Chondrocyte (in vitro differentiated cells): ENCODE data around the gene KCTD1. TPM values are rescaled to one million over a fixed set of nuclear protein-coding genes. Genes with fewer than 3 reads are reported as not detected.

Experiments used
- DNase-seq: peaks from one replicate; pipeline ENCODE4 v3.0.0; 2021; ENCODE audit warnings: mixed read lengths, low spot score
- H3K27ac Mint-ChIP-seq: one replicate; pipeline ENCODE4 v1.8.0; 2021; ENCODE audit warnings: mild to moderate bottlenecking, moderate library complexity, mixed read lengths; ENCODE audit not compliant: unreplicated experiment
- H3K27me3 Mint-ChIP-seq: 2 replicates; pipeline ENCODE4 v1.8.0; 2021; ENCODE audit warnings: low read depth, mixed read lengths
- H3K36me3 Mint-ChIP-seq: 2 replicates; pipeline ENCODE4 v1.8.0; 2021; ENCODE audit warnings: low read depth, mixed read lengths
- H3K4me1 Mint-ChIP-seq: 2 replicates; pipeline ENCODE4 v1.8.0; 2021; ENCODE audit warnings: low read depth, mild to moderate bottlenecking, mixed read lengths
- H3K4me3 Mint-ChIP-seq: one replicate; pipeline ENCODE4 v1.8.0; 2021; ENCODE audit warnings: mild to moderate bottlenecking, moderate library complexity, mixed read lengths; ENCODE audit not compliant: unreplicated experiment
- H3K9me3 Mint-ChIP-seq: 2 replicates; pipeline ENCODE4 v1.8.0; 2021; ENCODE audit warnings: low read depth, mixed read lengths
- CTCF ChIP-seq: fragments of 200-600 bp; sonication (generic); IDR thresholded peaks from 2 replicates; pipeline ENCODE4 v1.5.0; 2021; ENCODE audit warnings: antibody characterized with exemption, mild to moderate bottlenecking, moderate library complexity
- total RNA-seq: library from RNA; stranded (reverse); gene quantifications from 3 replicates; pipeline ENCODE4 v1.2.1, GENCODE V29; 2021

The KCTD1 gene
- total RNA-seq, 1 donor from 2014 or later = 18.1 TPM

DNA sequence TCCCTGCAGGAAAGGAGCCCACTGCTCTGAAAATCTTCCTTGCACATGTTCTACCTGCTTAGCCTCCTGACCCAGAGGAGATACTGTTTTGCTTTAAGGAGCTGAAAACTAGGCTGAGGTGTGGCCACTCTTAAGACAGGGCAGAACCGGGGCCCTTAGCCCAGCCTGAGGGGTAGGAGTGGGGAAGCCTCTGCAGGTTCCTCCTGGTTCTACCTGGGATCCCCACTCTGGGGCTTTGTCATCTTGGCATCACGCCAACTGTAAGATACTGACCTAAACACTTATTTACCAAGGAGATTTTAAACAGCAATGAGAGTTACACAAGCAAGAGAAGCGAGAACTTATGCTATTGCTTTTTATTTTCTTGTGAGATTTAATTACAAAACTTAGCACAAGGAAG lies 86.9 kb downstream of the KCTD1 start:
- no peak for DNase-seq
- Mint-ChIP-seq H3K4me3 (no peak overlapping the region), H3K9me3 (no peaks in the 10 kb centered on the region), H3K27me3 (no peaks in the 10 kb centered on the region), H3K27ac (no peak overlapping the region), H3K4me1 (peaks cover 13% of the 10 kb centered on the region), H3K36me3 (peaks cover 16% of the 10 kb centered on the region)
- no peak for TF ChIP-seq CTCF

- DNase-seq = no peak
- H3K27me3 Mint-ChIP-seq = no peaks in the 10 kb centered on the region
- no peaks in the 10 kb centered on the region for H3K9me3 Mint-ChIP-seq
- TF ChIP-seq CTCF = no peak
- H3K27ac Mint-ChIP-seq = no peak overlapping the region
- peaks cover 13% of the 10 kb centered on the region for H3K4me1 Mint-ChIP-seq
- H3K4me3 Mint-ChIP-seq = no peak overlapping the region
- H3K36me3 Mint-ChIP-seq = peaks cover 18% of the 10 kb centered on the region
Observed at GRCh38 chr18:26460449-26461091, 87.8 kb downstream of the KCTD1 start.

GRCh38 chr18:26459884-26460283 lies 88.5 kb downstream of the KCTD1 start:
- TF ChIP-seq CTCF = no peak
- no peak overlapping the region for H3K4me3 Mint-ChIP-seq
- peaks cover 18% of the 10 kb centered on the region for H3K36me3 Mint-ChIP-seq
- H3K4me1 Mint-ChIP-seq = peaks cover 13% of the 10 kb centered on the region
- H3K9me3 Mint-ChIP-seq = no peaks in the 10 kb centered on the region
- H3K27ac Mint-ChIP-seq = no peak overlapping the region
- H3K27me3 Mint-ChIP-seq = no peaks in the 10 kb centered on the region
- DNase-seq = no peak

DNA sequence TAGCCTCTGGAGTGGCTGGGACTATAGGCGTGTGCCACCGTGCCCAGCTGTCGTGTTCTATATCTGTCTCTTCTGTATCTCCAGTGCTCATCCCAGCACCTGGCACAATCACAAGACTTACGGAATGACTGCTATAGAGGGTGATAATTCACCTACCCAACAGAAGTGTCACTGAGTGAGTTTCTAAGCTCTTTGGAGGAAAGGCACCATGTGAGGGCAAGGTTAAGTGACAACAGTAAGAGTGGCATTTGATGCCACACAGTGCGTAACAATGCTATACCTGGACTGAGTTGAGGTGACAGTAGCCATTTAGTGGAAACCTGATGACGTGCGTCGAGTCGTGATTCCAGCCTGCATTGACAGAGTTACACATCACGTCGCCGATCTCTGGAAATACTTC lies 89.0 kb downstream of the KCTD1 start:
- Mint-ChIP-seq H3K9me3 (no peaks in the 10 kb centered on the region), H3K4me3 (no peak overlapping the region), H3K4me1 (peaks cover 13% of the 10 kb centered on the region), H3K36me3 (peaks cover 20% of the 10 kb centered on the region), H3K27me3 (no peaks in the 10 kb centered on the region), H3K27ac (no peak overlapping the region)
- no peak for DNase-seq
- TF ChIP-seq CTCF = no peak

GRCh38 chr18:26458526-26459232 lies 89.7 kb downstream of the KCTD1 start:
- Mint-ChIP-seq H3K4me3 (no peak overlapping the region), H3K36me3 (peaks cover 23% of the 10 kb centered on the region), H3K4me1 (peaks cover 13% of the 10 kb centered on the region)

More at GRCh38 chr18:26458526-26459232, 89.7 kb downstream of the KCTD1 start:
- H3K27ac Mint-ChIP-seq = no peak overlapping the region
- no peaks in the 10 kb centered on the region for H3K27me3 Mint-ChIP-seq
- no peak for DNase-seq
- H3K9me3 Mint-ChIP-seq = no peaks in the 10 kb centered on the region
- no peak for TF ChIP-seq CTCF
